HTERT RPE-1 (cell line): ENCODE measurements around the gene FYTTD1.

Experiments used
- in situ Hi-C: fragments of 300-500 bp; cut with MboI; formaldehyde crosslinking; loops from 4 replicates; pipeline ENCODE4 v1.14.3; 2020; ENCODE audit warnings: low sequenced_read_pairs

The FYTTD1 gene

GRCh38 chr3:197737319-197737649 lies 12.4 kb upstream of the FYTTD1 start:
- in situ Hi-C loops = no loop called here

DNA sequence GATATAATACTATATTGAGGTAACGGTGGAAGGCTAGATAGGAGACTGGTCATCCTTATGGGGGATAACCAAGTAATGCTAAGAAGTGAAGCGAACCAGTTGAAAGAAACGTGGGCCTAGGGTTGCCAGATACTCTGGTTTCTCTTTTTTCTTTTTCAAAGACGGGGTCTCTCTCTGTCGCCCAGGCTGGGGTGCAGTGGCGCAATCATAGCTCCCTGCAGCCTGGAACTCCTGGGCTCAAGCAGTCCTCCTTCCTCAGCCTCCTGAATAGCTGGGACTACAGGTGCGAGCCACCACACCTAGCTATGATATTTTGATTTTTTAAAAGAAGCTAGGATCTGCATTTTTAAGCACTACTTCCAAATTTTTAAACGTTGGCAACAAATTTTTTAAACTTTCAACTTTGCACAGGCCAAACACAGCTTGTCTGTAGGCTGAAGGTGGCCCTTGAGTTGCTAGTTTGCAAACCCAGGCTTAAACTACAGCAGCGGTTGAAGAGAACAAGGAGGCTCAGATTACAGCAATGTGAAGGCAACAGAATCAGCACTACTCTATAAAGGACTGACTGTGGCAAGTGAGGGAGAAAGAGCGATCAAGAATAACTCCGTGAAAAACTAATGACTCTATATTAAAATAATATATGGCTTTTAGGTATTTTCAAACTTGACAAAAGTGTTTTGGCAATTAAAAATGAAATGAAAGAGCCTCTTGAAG lies 11.8 kb upstream of the FYTTD1 start:
- in situ Hi-C loops = no loop called here

GRCh38 chr3:197742787-197743186 lies 6.9 kb upstream of the FYTTD1 start:
- in situ Hi-C loops = no loop called here

DNA sequence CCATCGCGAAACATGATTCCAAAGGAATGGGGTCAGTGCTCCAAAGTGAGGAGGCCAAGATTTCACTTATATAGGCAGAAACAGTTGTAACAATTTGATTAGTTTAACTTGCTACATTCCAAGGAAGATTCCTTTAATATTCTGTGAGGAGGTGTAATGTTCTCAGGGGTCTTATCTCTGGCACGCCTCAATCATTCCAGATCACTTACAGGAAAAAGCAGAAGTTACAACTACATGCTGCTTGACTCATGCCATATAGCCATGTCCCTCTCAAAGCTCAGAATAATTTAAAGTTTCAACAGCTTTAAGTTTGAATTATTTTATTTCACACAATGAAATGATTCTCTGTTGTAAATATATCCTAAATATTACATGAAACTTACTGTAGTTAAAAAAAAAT lies 3.5 kb upstream of the FYTTD1 start:
- in situ Hi-C loops = no loop called here

GRCh38 chr3:197746801-197747237 lies 2.9 kb upstream of the FYTTD1 start:
- in situ Hi-C loops = no loop called here

GRCh38 chr3:197748597-197749314 lies 927 bp upstream of the FYTTD1 start:
- in situ Hi-C loops = no loop called here

DNA sequence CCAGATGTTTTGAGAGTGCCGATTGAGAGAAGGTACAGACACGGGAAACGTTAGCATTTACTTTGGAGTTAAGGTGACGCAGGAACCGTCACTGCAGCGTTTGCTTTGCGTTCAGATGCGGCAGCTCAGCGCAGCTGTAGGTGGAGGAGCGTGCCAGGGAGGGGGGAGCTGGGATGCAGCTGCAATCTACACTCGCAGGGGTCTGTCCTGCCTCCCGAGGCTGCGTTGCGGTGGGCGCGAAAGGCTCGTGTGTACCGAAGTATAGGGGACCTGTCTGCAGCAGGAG lies 425 bp upstream of the FYTTD1 start:
- in situ Hi-C loops = no loop called here

DNA sequence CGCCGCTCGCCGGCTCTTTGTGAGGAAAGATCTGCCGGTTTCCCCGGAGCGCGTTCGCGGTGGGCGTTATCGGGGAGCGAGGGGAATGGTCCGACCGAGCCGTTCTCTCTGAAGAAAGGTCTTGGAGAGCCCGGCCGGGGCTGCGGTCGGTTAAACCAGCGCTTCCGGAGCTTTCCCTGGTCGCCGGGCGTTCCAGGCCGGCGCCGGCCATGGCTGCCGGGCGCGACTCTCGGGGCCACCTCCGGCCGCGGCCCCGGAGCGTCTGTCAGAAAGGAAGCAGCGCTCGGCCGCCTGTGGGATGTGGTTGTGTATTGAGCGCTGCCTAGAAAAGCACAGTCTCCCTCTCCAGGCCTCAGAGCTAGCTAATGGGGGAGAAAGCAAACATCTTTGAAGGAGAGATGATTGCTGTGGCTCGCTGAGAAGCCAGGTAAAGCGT lies 731 bp downstream of the FYTTD1 start:
- in situ Hi-C loops = no loop called here

DNA sequence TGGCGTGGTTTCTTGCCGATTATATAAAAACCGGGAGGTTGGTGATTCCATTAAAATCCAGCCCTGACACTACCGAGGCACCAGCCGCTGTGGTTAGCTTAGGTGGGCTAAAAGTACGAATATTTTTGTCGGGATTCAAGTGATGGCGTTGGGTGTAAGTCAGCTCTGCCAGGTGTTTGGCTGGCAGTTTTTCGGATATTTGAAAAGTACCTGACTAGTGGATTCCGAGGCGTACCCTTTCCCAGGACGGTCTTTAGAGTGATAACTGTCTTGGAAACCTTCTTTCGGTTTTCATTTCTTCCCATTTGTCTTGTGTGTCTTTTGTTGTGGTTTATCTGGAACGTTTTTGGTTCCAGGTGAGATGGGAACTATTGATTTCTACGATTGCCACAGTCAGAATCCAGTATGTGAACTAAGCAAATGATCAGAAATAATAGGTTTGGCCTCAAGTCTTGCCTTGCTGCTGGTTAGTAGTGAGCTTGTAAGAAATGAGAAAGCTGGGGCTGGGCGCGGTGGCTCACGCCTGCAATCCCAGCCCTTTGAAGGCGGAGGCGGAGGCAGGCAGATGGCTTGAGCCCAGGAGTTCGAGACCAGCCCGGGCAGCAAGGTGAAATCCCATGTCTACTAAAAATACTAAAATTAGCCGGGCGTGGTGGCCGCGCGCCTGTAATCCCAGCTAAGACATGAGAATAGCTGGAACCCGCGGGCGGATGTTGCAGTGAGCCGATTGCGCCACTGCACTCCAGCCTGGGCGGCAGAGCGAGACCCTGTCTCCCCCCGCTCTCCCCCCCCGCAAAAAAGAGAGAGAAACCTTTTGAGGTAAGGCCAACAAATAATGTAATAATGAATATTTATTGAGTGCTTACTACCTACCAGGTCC lies 1.4 kb downstream of the FYTTD1 start:
- in situ Hi-C loops = no loop called here

GRCh38 chr3:197752107-197752506 lies 2.4 kb downstream of the FYTTD1 start:
- in situ Hi-C loops = no loop called here

GRCh38 chr3:197753263-197753662 lies 3.6 kb downstream of the FYTTD1 start:
- in situ Hi-C loops = no loop called here

DNA sequence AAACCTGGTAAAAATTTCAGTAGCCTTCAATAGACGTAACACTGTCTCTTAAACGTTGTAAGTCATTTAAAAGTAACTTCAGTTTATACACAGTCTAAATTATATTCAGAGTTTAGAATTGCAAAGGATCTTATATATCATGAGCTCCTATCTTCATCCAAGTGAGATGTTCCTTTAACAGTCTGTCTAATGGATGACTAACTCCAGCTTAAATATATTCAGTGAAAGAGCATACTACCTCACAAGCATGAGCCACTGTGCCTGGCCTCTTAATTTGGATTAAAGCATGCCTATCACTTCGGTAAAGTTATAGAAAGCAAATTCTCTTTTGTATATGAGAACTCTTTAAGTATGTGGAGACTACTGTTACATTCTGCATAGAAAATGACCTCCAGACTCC lies 7.0 kb downstream of the FYTTD1 start:
- in situ Hi-C loops = no loop called here

DNA sequence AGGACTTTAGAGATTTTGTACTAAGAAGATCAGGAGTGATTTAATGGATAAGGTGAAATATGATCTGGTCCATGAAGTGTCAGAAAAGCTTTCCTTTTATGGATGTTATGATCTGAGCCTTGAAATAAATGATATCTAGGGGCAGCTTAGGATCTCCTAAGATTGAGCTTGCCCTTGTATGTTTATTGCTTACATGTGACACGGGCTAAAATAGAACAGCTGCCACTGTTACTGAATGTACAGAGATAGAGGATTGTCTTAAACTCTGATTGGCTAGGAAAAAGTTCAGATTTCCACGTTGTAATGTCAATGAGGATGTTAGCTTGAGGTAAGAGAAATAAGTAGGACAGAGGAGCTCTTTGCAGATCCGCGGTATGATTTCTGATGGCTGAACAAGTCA lies 8.8 kb downstream of the FYTTD1 start:
- in situ Hi-C loops = no loop called here

DNA sequence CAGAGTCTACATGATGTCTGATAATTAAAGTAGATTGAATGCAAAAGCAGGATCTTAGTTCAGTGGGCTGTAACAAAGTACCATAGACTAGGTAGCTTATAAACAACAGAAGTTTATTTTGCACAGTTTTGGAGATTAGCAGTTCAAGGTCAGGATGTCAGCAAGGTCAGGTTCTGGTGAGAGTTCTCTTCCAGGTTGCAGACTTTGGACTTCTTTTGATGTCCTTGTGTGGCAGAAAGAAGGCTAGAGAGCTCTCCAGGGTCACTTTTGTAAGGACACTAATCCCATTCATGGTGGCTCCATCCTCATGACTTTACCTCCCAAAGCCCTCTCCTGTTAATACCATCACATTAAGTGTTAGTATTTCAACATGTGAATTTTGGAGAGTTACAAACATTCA lies 12.1 kb downstream of the FYTTD1 start:
- in situ Hi-C loops = no loop called here

DNA sequence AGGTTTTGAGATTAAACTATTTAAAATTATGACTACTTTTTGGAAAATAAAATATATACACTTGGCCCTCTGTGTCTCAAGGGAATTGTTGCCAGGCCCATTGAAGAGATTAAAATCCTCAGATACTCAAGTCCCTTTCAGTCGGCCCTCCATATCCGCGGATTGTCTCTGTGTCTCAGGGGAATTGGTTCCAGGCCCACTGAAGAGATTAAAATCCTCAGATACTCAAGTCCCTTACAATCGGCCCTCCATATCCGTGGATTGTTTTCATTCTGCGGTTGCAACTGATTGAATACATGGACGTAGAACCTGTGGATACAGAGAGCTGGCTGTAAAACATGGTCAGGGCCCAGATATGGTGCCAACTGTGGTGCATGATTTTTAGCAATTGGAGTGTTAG lies 25.6 kb downstream of the FYTTD1 start:
- in situ Hi-C loops = no loop called here

GRCh38 chr3:197782230-197782629 lies 32.5 kb downstream of the FYTTD1 start:
- in situ Hi-C loops = no loop called here

DNA sequence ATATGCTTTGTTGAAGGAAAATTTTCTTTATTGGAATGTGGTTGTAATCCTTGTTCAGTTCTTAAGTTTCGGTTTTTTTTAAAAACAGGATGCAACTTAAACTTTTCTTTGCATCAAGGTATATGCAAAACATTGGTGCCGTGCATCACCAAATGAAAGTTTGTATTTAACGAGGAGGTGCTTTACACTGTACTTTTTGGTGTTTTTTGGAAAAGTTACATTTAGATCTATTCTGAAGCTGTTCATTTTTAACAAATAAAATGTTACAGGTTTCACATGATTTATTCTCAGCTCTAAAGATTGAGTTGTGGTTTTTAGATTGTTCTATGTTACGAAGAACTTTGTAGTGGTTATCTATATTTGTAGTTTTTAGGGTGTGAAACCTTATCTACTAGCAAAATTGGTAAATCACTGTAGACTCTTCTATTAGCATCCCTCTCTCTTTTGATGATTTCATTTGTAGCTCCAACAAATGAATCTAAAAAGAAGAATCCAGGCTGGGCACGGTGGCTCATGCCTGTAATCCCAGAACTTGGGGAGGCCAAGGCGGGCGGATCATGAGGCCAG lies 34.4 kb downstream of the FYTTD1 start:
- in situ Hi-C loops = no loop called here

- in situ Hi-C loops = no loop called here
Measured at GRCh38 chr3:197787412-197787811, 37.7 kb downstream of the FYTTD1 start.

DNA sequence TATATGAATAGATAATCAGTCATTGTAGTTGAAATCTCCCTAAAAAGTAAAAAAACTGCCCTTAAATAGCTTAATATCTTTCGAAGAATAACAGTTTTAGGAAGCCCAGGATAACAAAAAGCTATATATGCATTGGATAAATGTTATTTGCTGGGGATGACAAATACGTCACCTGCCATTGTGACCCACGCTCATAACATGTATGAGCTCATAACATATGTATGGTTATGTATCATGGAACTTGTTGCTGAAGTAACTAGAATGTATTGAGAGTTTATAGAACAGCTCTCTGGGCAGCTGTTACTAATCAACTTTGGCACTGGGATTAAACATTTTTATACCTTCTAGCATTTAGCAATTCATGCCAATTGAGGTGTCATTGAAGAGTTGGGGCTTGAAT lies 39.6 kb downstream of the FYTTD1 start:
- in situ Hi-C loops = no loop called here

- in situ Hi-C loops = no loop called here
Measured at GRCh38 chr3:197790033-197790432, 40.4 kb downstream of the FYTTD1 start.

- in situ Hi-C loops = no loop called here
Measured at GRCh38 chr3:197791113-197791891, 41.6 kb downstream of the FYTTD1 start, which contains the start of gene LRCH3. Gene LRCH3 (plus strand): TSS chr3:197791254. CDS start chr3:197791279, 25 bp downstream.
